ENCODE measurements around the gene DZANK1. TPM values are rescaled to one million over a fixed set of nuclear protein-coding genes. Genes with fewer than 3 reads are reported as not detected.
"Not testable (repeated sequence)": the region's sequence is repeated elsewhere in the genome, so short reads cannot be mapped to it uniquely, and the experiment has no call there.

The DZANK1 gene
- total and polyA plus RNA-seq, 9 donors, result 1.5 to 3.9 (median 1.8) TPM

- H3K27me3 ChIP-seq (ENCODE audit: control insufficient read depth, insufficient read depth, low read length), result no peaks in the 10 kb centered on the region
- H3K9me3 ChIP-seq (replicated peaks; ENCODE audit: control insufficient read depth, low read depth, low read length), result no peaks in the 10 kb centered on the region
- no peak overlapping the region for H3K4me3 ChIP-seq (ENCODE audit: low read length)
- no peaks in the 10 kb centered on the region for H3K36me3 ChIP-seq (ENCODE audit: control insufficient read depth, insufficient read depth, low read length)
- no CpG with 5 or more reads among the region's 1 CpG for WGBS (ENCODE audit: insufficient coverage)
- no peak overlapping the region for H3K27ac ChIP-seq (ENCODE audit: low read length)
- H3K4me1 ChIP-seq (ENCODE audit: control insufficient read depth, insufficient read depth, low read length), result no peaks in the 10 kb centered on the region
- no peak for DNase-seq
Measured at GRCh38 chr20:18359854-18360253, 107.0 kb downstream of the DZANK1 start.

DNA sequence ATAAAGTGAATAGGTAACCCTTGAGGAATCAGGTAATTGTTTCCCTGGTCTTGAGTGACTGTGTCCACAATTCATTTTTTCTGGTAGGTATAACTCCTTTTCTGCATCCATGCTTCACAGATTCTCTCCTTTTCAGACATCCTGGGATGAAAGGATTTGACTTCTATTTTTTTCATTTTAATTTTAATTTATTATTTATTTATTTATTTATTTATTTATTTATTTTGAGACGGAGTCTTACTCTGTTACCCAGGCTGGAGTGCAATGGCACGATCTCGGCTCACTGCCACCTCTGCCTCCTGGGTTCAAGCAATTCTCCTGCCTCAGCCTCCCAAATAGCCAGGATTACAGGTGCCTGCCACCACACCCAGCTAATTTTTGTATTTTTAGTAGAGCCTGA is 117.1 kb downstream of the DZANK1 start:
- not testable (repeated sequence) for H3K36me3 ChIP-seq (ENCODE audit: control insufficient read depth, insufficient read depth, low read length); H3K27me3 ChIP-seq (ENCODE audit: control insufficient read depth, insufficient read depth, low read length); H3K4me3 ChIP-seq (ENCODE audit: low read length); DNase-seq; H3K9me3 ChIP-seq (replicated peaks; ENCODE audit: control insufficient read depth, low read depth, low read length); H3K27ac ChIP-seq (ENCODE audit: low read length); H3K4me1 ChIP-seq (ENCODE audit: control insufficient read depth, insufficient read depth, low read length)
- no CpG with 5 or more reads among the region's 3 CpGs for WGBS (ENCODE audit: insufficient coverage)

Other genes with a start within 250 kb of the DZANK1 start
- 23.9 TPM for gene ZNF133, start 178.5 kb downstream of the DZANK1 start, total RNA-seq
- 10 to 100 TPM; 13.1 to 18.2 (median 15.6) TPM for gene ZNF133, start 178.5 kb downstream of the DZANK1 start, polyA plus RNA-seq (ENCODE audit: insufficient read depth in 1 of 8, insufficient read length in 8 of 8, low replicate concordance in 1 of 8)
- gene POLR3F, start 360 bp upstream of the DZANK1 start, total RNA-seq, result 10.5 TPM
- 10 to 100 TPM in 7 of 8 donors, 1 to 10 TPM in 1; 9.8 to 15.4 (median 12.4) TPM for gene POLR3F, start 360 bp upstream of the DZANK1 start, polyA plus RNA-seq (ENCODE audit: insufficient read depth in 1 of 8, insufficient read length in 8 of 8, low replicate concordance in 1 of 8)
- 13.3 TPM for gene RBBP9, start 30.2 kb upstream of the DZANK1 start, total RNA-seq
- gene RBBP9, start 30.2 kb upstream of the DZANK1 start, polyA plus RNA-seq (ENCODE audit: insufficient read depth in 1 of 8, insufficient read length in 8 of 8, low replicate concordance in 1 of 8), result 10 to 100 TPM in 7 of 8 donors, 1 to 10 TPM in 1; 9.8 to 13.4 (median 10.6) TPM
- 20.6 TPM for gene SEC23B, start 40.9 kb upstream of the DZANK1 start, total RNA-seq
- 10 to 100 TPM; 17.1 to 27.0 (median 18.7) TPM for gene SEC23B, start 40.9 kb upstream of the DZANK1 start, polyA plus RNA-seq (ENCODE audit: insufficient read depth in 1 of 8, insufficient read length in 8 of 8, low replicate concordance in 1 of 8)
- 138 TPM for gene SMIM26, start 100.4 kb upstream of the DZANK1 start, total RNA-seq
- 10 to 100 TPM; 75.9 to 96.2 (median 89.9) TPM for gene SMIM26, start 100.4 kb upstream of the DZANK1 start, polyA plus RNA-seq (ENCODE audit: insufficient read depth in 1 of 8, insufficient read length in 8 of 8, low replicate concordance in 1 of 8)
- gene DTD1, start 121.0 kb upstream of the DZANK1 start, total RNA-seq, result 22.9 TPM
- gene DTD1, start 121.0 kb upstream of the DZANK1 start, polyA plus RNA-seq (ENCODE audit: insufficient read depth in 1 of 8, insufficient read length in 8 of 8, low replicate concordance in 1 of 8), result 10 to 100 TPM; 11.9 to 20.7 (median 17.3) TPM

Data from muscle of leg (tissue), 11 donors.